Activated T-cell treated with anti-CD3 and anti-CD28 coated beads, Interleukin-2, amount 50 U/mL, for 48 hours (primary cell): ENCODE data around the gene SMAP2.

Source experiments
- DNase-seq, 2 experiments: peaks; one replicate each; pipeline ENCODE4 v3.0.0-alpha.2; 2020

The SMAP2 gene

GRCh38 chr1:40422630-40423263, 49.2 kb downstream of the SMAP2 start:
- DNase-seq: no peak

DNA sequence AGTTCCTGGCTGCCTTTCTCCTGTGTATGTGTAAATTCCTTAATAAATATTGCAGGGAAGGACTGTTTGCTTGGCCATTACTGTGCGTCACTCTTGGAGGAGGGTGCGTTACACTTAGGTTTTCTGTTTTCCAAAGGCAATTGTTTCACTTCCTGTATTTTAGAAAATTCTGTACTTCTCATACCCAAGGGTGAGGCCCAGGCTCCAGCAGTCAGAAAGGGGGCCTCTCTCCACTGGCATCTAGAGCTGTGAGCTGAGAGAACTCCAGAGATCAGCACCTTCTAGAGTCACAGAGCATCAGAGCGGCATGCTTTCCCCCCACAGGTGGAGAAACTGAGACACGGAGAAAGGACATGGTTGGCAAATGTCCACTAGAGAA, 49.7 kb downstream of the SMAP2 start:
- DNase-seq: no peak

DNA sequence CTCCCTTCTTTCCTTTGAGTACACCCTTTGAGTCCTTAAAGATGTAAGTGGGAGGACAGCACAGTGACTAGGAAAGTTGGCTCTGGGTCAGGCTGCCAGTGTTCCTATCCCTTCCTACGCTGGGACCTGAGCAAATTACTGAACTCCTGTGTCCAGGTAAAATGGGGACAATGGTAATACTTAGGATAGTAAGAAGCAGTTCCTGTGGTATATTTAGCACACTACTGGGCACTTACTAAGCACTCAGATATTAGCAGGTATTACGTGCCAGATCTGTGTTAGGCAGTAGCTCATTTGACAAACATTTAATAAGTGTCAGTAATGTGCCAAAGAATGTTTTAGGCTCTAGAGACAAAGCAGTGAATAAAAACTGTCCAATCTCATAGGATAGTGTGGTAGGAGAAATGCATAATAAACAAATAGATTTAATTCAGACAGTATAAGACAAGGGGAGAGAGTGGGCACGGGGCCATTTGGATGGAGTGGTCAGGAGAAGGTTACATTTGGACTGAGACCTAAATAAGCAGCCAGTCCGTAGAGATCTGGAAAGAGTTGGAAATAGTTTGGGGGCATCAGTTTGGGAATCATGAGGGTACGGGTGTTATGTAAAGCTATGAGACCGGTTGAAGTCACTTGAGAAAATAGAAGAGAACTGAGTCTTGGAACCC, 50.6 kb downstream of the SMAP2 start:
- DNase-seq: no peak

DNA sequence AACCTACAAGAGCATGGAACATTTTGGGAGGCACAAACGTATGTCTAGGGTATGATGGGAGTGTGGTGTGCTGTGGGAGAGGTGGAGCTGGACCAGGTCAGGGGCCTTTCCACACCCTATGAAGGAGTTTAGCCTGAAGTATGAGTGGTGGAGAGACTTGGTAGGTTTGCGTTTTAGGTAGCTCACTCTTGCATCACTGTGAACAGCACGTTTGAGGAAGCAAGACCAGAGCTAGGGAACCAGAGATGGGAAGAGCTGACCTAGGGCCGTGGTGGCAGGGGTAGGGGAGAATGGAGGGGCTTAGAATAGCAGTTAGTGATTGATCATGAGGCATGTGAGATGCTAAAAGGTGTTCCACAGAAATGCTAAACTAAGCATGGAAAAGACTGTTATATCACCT, 51.7 kb downstream of the SMAP2 start:
- no peak for DNase-seq

- DNase-seq: no peak
Observed at GRCh38 chr1:40431385-40431784, 57.9 kb downstream of the SMAP2 start.

DNA sequence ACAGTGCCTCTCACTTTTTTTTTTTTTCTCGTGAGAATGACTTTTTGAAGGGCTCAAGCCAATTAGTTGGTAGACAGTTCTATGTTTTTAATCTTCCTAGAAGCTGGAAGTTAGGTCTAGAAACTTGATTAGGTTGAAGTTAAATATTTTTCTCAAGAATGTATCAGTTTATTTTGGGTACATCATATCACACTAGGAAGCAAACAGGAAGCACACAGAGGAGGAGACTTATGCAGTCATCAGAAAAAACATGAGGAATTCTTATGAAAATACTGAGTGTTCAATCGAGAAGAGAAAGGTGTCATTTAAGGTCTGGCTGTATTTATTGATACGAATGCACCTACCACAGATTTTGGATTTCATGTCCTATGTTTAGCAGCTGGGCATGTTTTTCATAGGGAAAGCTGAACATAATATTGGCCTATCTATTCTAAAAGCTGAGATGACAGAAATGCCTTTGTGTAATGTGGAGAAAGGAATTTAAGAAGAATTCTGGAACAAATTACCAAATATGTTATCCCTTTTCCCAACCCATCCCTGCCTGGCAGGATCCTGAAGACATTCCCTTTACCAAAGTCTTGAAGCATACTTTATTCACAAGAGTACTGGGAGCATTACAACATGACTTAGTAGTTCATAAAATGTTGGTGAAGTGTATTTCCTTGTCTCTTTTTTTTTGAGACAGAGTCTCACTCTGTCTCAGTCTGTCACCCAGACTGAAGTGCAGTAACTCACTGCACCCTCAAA, 59.3 kb downstream of the SMAP2 start:
- no peak for DNase-seq

DNA sequence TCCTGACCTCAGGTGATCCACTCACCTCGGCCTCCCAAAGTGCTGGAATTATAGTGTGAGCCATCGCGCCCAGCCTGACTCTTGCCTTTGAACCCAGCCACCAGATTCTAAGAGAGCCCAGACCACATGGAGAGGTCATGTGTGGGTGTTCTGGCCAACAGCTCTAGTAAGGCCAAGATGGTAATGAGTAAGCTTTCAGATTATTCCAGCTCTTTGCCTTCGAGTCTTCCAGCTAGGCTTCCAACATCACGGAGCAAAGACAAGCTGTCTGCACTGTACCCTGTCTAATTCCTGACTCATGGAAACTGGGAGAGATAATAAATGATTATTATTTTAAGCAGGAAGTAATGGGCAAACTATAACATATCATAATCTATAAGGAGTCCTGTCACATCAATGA, 61.9 kb downstream of the SMAP2 start:
- DNase-seq: no peak

DNA sequence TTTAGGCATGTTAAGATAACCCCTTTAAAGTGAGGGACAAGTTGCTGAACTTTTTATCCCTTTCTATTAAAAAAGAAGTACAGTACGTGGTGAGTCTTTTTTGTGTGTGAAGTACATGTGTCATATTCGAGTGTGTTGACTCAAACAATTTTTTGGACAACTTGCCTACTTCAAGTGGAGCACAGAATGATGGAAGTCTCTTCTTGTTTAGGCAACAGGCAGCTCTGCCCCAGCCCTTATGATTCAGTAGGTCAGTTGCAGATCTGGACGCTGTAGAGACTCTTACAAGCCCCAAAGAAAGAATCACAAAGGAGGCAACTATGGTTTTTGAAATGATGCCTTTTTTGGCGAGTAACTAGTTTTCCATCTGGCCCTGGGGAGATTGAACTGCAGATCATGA, 62.3 kb downstream of the SMAP2 start:
- DNase-seq: no peak

- no peak for DNase-seq
Observed at GRCh38 chr1:40438391-40439015, 65.0 kb downstream of the SMAP2 start.

DNA sequence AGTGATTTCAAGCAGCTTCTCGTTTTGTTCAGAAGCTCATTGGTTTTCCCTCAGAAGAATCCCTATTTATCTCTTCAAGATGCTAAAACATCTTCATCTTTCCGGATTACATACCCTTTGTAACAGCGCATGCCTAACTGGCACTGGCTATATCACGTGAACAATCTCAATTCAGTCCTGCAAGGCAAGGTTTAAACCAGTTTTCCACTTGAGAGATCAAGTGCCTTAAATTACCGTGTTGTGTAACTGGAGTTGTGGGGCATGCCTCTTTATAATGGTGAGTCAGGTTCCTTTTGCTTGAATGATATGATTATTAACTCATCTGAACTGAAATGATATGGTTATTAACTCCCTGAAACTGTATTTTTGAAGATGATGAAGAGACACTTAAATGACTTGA, 65.7 kb downstream of the SMAP2 start:
- DNase-seq: no peak

GRCh38 chr1:40449684-40450494, 76.4 kb downstream of the SMAP2 start, which contains the start of gene ZFP69B:
ZFP69B (plus strand) TSS chr1:40450476; CDS start chr1:40450962, 486 bp downstream.
- DNase-seq: peak; percentile 93 to 95

DNA sequence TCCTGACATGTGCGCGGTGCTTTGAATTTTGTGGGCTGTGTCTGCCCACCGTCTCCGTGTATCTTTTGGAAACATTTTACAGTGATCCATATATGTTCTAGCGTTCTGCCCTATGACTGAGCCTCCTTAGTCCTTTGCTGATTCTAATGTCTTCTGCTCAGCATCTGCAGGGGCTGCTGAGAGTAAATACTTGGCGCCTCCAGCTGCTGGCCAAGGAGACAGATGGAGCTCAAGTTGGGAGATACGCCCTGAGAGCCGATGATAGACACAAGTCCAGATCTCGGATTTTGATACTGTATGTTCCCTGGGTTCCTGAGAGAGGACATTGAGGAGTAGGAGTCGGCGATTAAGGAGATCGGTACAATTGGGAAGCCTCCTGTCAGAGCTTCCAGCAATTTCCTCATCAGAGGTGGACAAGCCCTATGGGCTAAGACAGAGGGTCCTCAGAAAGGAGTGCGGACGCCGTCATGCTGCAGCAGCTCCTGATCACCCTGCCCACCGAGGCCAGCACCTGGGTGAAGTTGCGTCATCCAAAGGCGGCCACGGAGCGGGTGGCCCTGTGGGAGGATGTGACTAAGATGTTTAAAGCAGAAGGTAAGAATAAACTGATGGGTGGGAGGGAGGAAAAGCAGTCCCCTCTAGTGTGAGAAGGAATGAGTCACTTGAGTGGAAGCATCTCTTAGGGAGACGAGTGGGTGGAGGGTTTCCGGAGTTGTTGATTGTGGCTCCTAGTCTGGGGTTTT, 77.1 kb downstream of the SMAP2 start:
- peak; percentile 89 to 91 for DNase-seq

DNA sequence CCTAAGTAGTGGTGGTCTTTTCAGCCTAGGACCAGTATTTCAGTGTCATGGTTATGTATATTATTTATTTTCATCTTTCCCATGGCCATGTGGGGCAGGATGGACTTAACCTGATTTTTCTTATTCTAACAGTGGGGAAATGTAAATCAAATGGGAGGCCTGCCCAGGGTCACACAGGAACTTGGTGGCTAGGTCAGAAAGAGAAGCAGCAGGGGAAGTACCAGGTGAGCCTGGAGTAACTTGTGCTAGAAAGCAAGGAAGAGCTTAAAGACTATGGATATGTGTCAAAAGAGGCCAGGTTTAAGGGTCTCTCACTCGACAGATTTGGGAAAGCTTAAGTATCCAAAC, 77.7 kb downstream of the SMAP2 start:
- no peak for DNase-seq

- no peak for DNase-seq
Observed at GRCh38 chr1:40454873-40455272, 81.3 kb downstream of the SMAP2 start.

DNA sequence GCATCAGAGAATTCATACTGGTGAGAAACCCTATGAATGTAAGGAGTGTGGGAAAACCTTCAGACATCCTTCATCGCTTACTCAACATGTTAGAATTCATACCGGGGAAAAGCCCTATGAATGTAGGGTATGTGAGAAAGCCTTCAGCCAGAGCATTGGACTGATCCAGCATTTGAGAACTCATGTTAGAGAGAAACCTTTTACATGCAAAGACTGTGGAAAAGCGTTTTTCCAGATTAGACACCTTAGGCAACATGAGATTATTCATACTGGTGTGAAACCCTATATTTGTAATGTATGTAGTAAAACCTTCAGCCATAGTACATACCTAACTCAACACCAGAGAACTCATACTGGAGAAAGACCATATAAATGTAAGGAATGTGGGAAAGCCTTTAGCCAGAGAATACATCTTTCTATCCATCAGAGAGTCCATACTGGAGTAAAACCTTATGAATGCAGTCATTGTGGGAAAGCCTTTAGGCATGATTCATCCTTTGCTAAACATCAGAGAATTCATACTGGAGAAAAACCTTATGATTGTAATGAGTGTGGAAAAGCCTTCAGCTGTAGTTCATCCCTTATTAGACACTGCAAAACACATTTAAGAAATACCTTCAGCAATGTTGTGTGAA, 89.5 kb downstream of the SMAP2 start:
- DNase-seq: no peak

DNA sequence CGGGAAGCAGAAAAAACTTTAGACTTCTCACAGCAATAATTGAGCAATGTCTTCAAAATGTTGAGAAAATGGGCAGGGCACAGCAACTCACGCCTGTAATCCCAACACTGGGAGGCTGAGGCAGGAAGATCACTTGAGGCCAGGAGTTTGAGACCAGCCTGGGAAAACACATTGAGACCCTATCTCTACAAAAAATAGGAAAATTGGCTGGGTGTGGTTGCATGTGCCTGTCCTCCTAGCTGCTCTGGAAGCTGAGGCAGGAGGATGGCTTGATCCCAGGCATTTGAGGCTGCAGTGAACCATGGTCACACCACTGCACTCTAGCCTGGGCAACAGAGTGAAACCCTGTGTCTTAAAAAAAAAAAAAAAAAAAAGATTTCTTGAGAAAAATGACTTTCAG, 95.8 kb downstream of the SMAP2 start:
- no peak for DNase-seq
